ENCODE measurements around the gene GTF3C5. TPM values are rescaled to one million over a fixed set of nuclear protein-coding genes. Genes with fewer than 3 reads are reported as not detected.
"Not testable (repeated sequence)": the region's sequence is repeated elsewhere in the genome, so short reads cannot be mapped to it uniquely, and the experiment has no call there.

The GTF3C5 gene
- polyA plus RNA-seq, 1 donor from 2014 or later = 34.5 TPM

- H3K4me1 Mint-ChIP-seq = peaks cover 0 to 2% (median 0%) of the 10 kb centered on the region in 3 donors
- no peaks in the 10 kb centered on the region for H3K9me3 Mint-ChIP-seq
- no peak overlapping the region for H3K4me3 Mint-ChIP-seq
- no peaks in the 10 kb centered on the region for H3K27me3 Mint-ChIP-seq
- H3K36me3 Mint-ChIP-seq = peaks cover 1% of the 10 kb centered on the region
- H3K27ac Mint-ChIP-seq = no peak overlapping the region
These were observed 42.6 kb downstream of the GTF3C5 start for GRCh38 chr9:133073086-133074014.

GRCh38 chr9:133074111-133074651, 43.4 kb downstream of the GTF3C5 start:
- no peak overlapping the region for H3K27ac Mint-ChIP-seq
- peaks cover 0 to 2% (median 0%) of the 10 kb centered on the region in 3 donors for H3K4me1 Mint-ChIP-seq
- peaks cover 1% of the 10 kb centered on the region for H3K36me3 Mint-ChIP-seq
- peaks cover 3% of the 10 kb centered on the region for H3K27me3 Mint-ChIP-seq
- no peaks in the 10 kb centered on the region for H3K9me3 Mint-ChIP-seq
- H3K4me3 Mint-ChIP-seq = no peak overlapping the region

GRCh38 chr9:133075925-133076630, 45.3 kb downstream of the GTF3C5 start:
- Mint-ChIP-seq H3K4me3 (no peak overlapping the region), H3K4me1 (no peaks in the 10 kb centered on the region), H3K27ac (no peak overlapping the region)

GRCh38 chr9:133076691-133077090, 45.9 kb downstream of the GTF3C5 start:
- H3K27me3 Mint-ChIP-seq = peaks cover 6% of the 10 kb centered on the region
- no peak overlapping the region for H3K27ac Mint-ChIP-seq
- H3K4me3 Mint-ChIP-seq = no peak overlapping the region
- no peaks in the 10 kb centered on the region for H3K4me1 Mint-ChIP-seq
- no peaks in the 10 kb centered on the region for H3K9me3 Mint-ChIP-seq
- H3K36me3 Mint-ChIP-seq = peaks cover under 1% of the 10 kb centered on the region

More at GRCh38 chr9:133075925-133076630, 45.3 kb downstream of the GTF3C5 start:
- Mint-ChIP-seq H3K36me3 (peaks cover 1% of the 10 kb centered on the region), H3K9me3 (no peaks in the 10 kb centered on the region), H3K27me3 (peaks cover 6% of the 10 kb centered on the region)

- no peaks in the 10 kb centered on the region for H3K9me3 Mint-ChIP-seq
These were observed 47.7 kb downstream of the GTF3C5 start for GRCh38 chr9:133078486-133078885.

GRCh38 chr9:133080161-133080560, 49.4 kb downstream of the GTF3C5 start:
- no peak overlapping the region for H3K27ac Mint-ChIP-seq
- H3K27me3 Mint-ChIP-seq = peaks cover 6% of the 10 kb centered on the region
- H3K36me3 Mint-ChIP-seq = no peaks in the 10 kb centered on the region
- H3K9me3 Mint-ChIP-seq = no peaks in the 10 kb centered on the region
- H3K4me1 Mint-ChIP-seq = no peaks in the 10 kb centered on the region
- H3K4me3 Mint-ChIP-seq = no peak overlapping the region

More at GRCh38 chr9:133078486-133078885, 47.7 kb downstream of the GTF3C5 start:
- Mint-ChIP-seq H3K36me3 (no peaks in the 10 kb centered on the region), H3K4me1 (no peaks in the 10 kb centered on the region), H3K27me3 (peaks cover 6% of the 10 kb centered on the region), H3K4me3 (no peak overlapping the region), H3K27ac (no peak overlapping the region)

- H3K9me3 Mint-ChIP-seq, H3K27me3 Mint-ChIP-seq, H3K4me1 Mint-ChIP-seq, H3K36me3 Mint-ChIP-seq, H3K4me3 Mint-ChIP-seq, H3K27ac Mint-ChIP-seq: not testable (repeated sequence)
These were observed 50.3 kb downstream of the GTF3C5 start for GRCh38 chr9:133080786-133081779.

GRCh38 chr9:133081957-133082644, 51.3 kb downstream of the GTF3C5 start:
- H3K9me3 Mint-ChIP-seq, H3K27ac Mint-ChIP-seq, H3K27me3 Mint-ChIP-seq, H3K4me1 Mint-ChIP-seq, H3K36me3 Mint-ChIP-seq, H3K4me3 Mint-ChIP-seq: not testable (repeated sequence)

- H3K9me3 Mint-ChIP-seq = not testable (repeated sequence)
These were observed 52.9 kb downstream of the GTF3C5 start for GRCh38 chr9:133083688-133084087.

GRCh38 chr9:133086212-133086860, 55.5 kb downstream of the GTF3C5 start:
- not testable (repeated sequence) for H3K9me3 Mint-ChIP-seq, H3K27me3 Mint-ChIP-seq, H3K36me3 Mint-ChIP-seq, H3K27ac Mint-ChIP-seq, H3K4me1 Mint-ChIP-seq, H3K4me3 Mint-ChIP-seq

More at GRCh38 chr9:133083688-133084087, 52.9 kb downstream of the GTF3C5 start:
- H3K4me3 Mint-ChIP-seq, H3K27ac Mint-ChIP-seq, H3K4me1 Mint-ChIP-seq, H3K36me3 Mint-ChIP-seq, H3K27me3 Mint-ChIP-seq: not testable (repeated sequence)

GRCh38 chr9:133086894-133087293, 56.1 kb downstream of the GTF3C5 start:
- H3K9me3 Mint-ChIP-seq = no peaks in the 10 kb centered on the region
- no peak overlapping the region for H3K4me3 Mint-ChIP-seq
- H3K27ac Mint-ChIP-seq = no peak overlapping the region
- H3K4me1 Mint-ChIP-seq = no peaks in the 10 kb centered on the region
- peaks cover 3% of the 10 kb centered on the region for H3K36me3 Mint-ChIP-seq
- no peaks in the 10 kb centered on the region for H3K27me3 Mint-ChIP-seq

GRCh38 chr9:133087429-133088145, 56.8 kb downstream of the GTF3C5 start:
- Mint-ChIP-seq H3K27me3 (no peaks in the 10 kb centered on the region), H3K4me1 (peaks cover 0 to 5% (median 0%) of the 10 kb centered on the region in 3 donors), H3K27ac (peak overlapping the region in 1 of 3 donors; percentile 31), H3K36me3 (peaks cover 3% of the 10 kb centered on the region), H3K9me3 (no peaks in the 10 kb centered on the region), H3K4me3 (no peak overlapping the region)

GRCh38 chr9:133088146-133088750, 57.5 kb downstream of the GTF3C5 start:
- no peaks in the 10 kb centered on the region for H3K27me3 Mint-ChIP-seq
- H3K4me3 Mint-ChIP-seq = no peak overlapping the region
- H3K4me1 Mint-ChIP-seq = peaks cover 0 to 5% (median 0%) of the 10 kb centered on the region in 3 donors
- peaks cover 3% of the 10 kb centered on the region for H3K36me3 Mint-ChIP-seq
- H3K9me3 Mint-ChIP-seq = peaks cover 0 to 2% (median 0%) of the 10 kb centered on the region in 3 donors
- H3K27ac Mint-ChIP-seq = no peak overlapping the region
